Activated CD4-positive, alpha-beta memory T cell treated with anti-CD3 and anti-CD28 coated beads for 36 hours (primary cell): ENCODE measurements around the gene DCUN1D3. TPM values are rescaled to one million over a fixed set of nuclear protein-coding genes. Genes with fewer than 3 reads are reported as not detected.
"Not testable (repeated sequence)": the region's sequence is repeated elsewhere in the genome, so short reads cannot be mapped to it uniquely, and the experiment has no call there.

Experiments used
- CTCF ChIA-PET: fragments of 350-600 bp; sonication (Branson Sonifier 250); formaldehyde crosslinking; loops from one replicate; lab custom pipeline; 2021; ENCODE audit warnings: antibody characterized with exemption, inconsistent platforms; lab: Charles Lee
- POLR2A ChIA-PET: fragments of 350-600 bp; sonication (Branson Sonifier 250); formaldehyde crosslinking; loops from one replicate; lab custom pipeline; 2021; ENCODE audit warnings: antibody characterized with exemption; lab: Charles Lee
- DNase-seq: peaks from one replicate; pipeline ENCODE4 v3.0.0-alpha.2; 2020
- H3K27ac Mint-ChIP-seq: one replicate; pipeline ENCODE4 v1.8.0; 2021; ENCODE audit warnings: mixed read lengths
- H3K27me3 Mint-ChIP-seq: one replicate; pipeline ENCODE4 v1.8.0; 2021; ENCODE audit warnings: mixed read lengths
- H3K36me3 Mint-ChIP-seq: one replicate; pipeline ENCODE4 v1.8.0; 2021; ENCODE audit warnings: mixed read lengths
- H3K4me1 Mint-ChIP-seq: one replicate; pipeline ENCODE4 v1.8.0; 2021; ENCODE audit warnings: low read depth, mixed read lengths
- H3K4me3 Mint-ChIP-seq: one replicate; pipeline ENCODE4 v1.8.0; 2021; ENCODE audit warnings: mild to moderate bottlenecking, mixed read lengths
- H3K9me3 Mint-ChIP-seq: one replicate; pipeline ENCODE4 v1.8.0; 2021; ENCODE audit warnings: mixed read lengths
- intact Hi-C: fragments of 100-400 bp; cut with micrococcal nuclease; formaldehyde crosslinking; loops from one replicate; pipeline ENCODE4 v1.15.1; 2023
- total RNA-seq, 2 experiments: library from RNA; stranded (reverse); gene quantifications; one replicate each; pipeline ENCODE4 v1.2.3, GENCODE V29; 2021

The DCUN1D3 gene
- total RNA-seq, 2 experiments from 2014 or later = 5.9 TPM

DNA sequence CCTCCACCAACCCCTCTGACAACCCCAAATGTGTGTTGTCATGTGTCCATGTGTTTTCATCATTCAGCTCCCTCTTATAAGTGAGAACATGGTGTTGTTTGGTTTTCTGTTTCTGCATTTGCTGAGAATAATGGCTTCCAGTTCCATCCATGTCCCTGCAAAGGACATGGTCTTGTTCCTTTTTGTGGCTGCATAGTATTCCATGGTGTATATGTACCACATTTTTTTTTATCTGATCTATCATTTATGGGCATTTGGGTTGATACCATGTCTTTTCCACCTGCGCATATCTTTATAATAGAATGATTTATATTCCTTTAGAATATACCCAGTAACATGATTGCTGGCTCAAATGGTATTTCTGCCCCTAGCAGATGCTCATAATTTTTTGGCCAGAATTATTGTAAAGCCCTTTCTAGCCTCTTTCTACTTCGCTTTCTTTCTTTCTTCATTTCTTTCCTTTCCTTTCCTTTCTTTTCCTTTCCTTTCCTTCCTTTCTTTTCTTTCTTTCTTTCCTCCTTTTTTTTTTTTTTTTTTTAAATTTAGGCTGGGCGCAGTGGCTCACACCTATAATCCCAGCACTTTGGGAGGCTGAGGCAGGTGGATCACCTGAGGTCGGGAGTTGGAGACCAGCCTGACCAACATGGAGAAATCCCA is 81.1 kb downstream of the DCUN1D3 start:
- peaks cover 40% of the 10 kb centered on the region for H3K36me3 Mint-ChIP-seq
- intact Hi-C loops = no loop called here
- H3K4me1 Mint-ChIP-seq = peaks cover 11% of the 10 kb centered on the region
- H3K27me3 Mint-ChIP-seq = no peaks in the 10 kb centered on the region
- POLR2A ChIA-PET = no interaction called here
- CTCF ChIA-PET = no interaction called here
- H3K4me3 Mint-ChIP-seq = no peak overlapping the region
- DNase-seq = no peak
- H3K9me3 Mint-ChIP-seq = no peaks in the 10 kb centered on the region
- no peak overlapping the region for H3K27ac Mint-ChIP-seq

DNA sequence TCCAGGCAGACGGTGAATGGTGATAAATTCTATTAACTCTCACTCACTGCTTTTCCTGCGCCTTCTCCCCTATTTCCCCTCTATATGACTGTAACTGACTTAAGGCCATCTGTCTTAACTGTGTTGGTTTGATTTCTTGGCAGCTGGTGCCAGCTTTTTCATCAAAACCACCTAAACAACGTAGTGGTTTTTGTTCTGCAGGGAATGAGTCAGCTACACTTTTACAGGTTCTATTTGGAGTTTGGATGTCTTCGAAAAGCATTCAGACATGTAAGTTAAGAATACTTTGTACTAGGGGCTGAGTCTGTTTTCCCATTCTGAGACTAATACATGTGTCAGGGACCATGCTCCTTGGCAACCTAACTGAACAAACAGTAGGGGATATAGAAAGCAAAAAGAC is 85.4 kb downstream of the DCUN1D3 start:
- ChIA-PET POLR2A (interaction anchor here (0.6 kb wide), 1 partner anchor 145 kb away, joined by 4 read pairs; no protein-coding TSS in a partner anchor), CTCF (interaction anchor here (1.0 kb wide), 1 partner anchor 36 kb away, joined by 3 read pairs; no protein-coding TSS in a partner anchor)
- Mint-ChIP-seq H3K4me3 (no peak overlapping the region), H3K4me1 (peaks cover 6% of the 10 kb centered on the region), H3K27ac (no peak overlapping the region), H3K27me3 (no peaks in the 10 kb centered on the region), H3K36me3 (peaks cover 19% of the 10 kb centered on the region), H3K9me3 (no peaks in the 10 kb centered on the region)
- no peak for DNase-seq
- intact Hi-C loops = no loop called here

DNA sequence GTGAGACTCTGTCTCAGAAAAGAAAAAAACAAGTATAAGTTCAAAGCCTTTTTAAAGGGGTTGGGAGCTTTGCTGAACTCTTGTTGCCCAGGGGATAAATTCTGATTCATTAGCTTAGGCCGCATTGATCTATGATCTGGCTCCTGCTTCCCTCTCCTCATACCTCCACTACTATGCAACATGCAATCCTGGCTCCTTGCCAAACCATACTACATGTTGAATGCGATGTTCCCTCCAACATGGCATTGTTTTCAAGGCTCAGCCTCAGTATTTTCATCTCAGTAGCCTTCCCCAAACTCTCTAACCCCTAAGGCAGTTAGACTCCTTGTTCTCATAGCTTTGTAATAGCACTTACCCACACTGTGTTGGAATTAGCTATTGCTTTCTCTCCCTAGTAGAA is 87.6 kb downstream of the DCUN1D3 start:
- ChIA-PET CTCF (interaction anchor here (1.1 kb wide), 1 partner anchor 38 kb away, joined by 3 read pairs; no protein-coding TSS in a partner anchor), POLR2A (no interaction called here)
- Mint-ChIP-seq H3K4me3 (no peak overlapping the region), H3K9me3 (no peaks in the 10 kb centered on the region), H3K4me1 (peaks cover 9% of the 10 kb centered on the region), H3K36me3 (peaks cover 27% of the 10 kb centered on the region), H3K27me3 (no peaks in the 10 kb centered on the region), H3K27ac (no peak overlapping the region)
- no peak for DNase-seq
- intact Hi-C loops = no loop called here

DNA sequence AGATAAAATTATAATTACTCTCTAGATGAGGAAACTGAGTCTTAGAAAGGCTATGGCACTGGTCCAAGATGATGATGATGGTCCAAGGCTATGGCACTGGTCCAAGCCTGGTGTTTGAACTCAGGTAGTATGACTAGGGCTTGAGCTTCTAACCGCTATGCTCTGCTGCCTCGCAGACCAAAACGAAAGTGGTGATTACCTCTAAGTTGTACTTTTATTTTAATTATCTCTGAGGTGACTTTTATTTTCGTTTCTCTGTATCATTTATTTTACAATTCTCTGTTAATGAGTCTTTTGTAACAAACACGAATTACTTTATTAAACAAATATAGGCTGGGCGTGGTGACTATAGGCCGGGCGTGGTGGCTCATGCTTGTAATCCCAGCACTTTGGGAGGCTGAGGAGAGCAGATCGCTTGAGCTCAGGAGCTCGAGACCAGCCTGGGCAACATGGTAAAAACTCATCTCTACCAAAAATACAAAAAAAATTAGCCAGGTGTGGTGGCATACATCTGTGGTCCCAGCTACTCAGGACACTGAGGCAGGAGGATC is 88.2 kb downstream of the DCUN1D3 start:
- CTCF ChIA-PET = interaction anchor here (0.9 to 1.1 kb wide), 3 partner anchors 14 to 38 kb away, joined by 3 read pairs; no protein-coding TSS in a partner anchor
- DNase-seq = no peak
- Mint-ChIP-seq H3K4me3 (no peak overlapping the region), H3K9me3 (no peaks in the 10 kb centered on the region), H3K27me3 (no peaks in the 10 kb centered on the region), H3K27ac (no peak overlapping the region), H3K4me1 (peaks cover 9% of the 10 kb centered on the region), H3K36me3 (peaks cover 27% of the 10 kb centered on the region)
- POLR2A ChIA-PET = no interaction called here
- intact Hi-C loops = no loop called here

DNA sequence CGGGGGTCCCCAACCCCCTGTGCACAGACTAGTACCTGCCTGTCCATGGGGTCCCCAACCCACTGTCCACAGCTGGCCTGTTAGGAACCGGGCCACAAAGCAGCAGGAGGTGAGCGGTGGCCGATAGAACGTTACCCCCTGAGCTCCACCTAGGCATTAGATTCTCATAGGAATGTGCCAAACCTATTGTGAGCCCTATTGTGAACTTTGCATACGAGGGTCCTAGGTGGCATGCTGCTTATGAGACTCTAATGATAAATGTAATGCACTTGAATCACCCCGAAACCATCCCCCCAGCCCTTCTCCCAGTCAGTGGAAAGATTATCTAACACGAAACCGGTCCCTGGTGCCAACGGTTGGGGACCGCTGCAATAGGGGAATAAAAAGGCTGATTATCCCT is 92.3 kb downstream of the DCUN1D3 start:
- intact Hi-C loops = loop anchor here (2.0 to 10.0 kb wide), 4 partner anchors 39 to 97 kb away; partner anchors contain the start of genes DCUN1D3, LYRM1 and THUMPD1
- ChIA-PET CTCF (no interaction called here), POLR2A (no interaction called here)
- Mint-ChIP-seq H3K27me3 (no peaks in the 10 kb centered on the region), H3K9me3 (no peaks in the 10 kb centered on the region), H3K4me1 (peaks cover 8% of the 10 kb centered on the region), H3K36me3 (peaks cover 8% of the 10 kb centered on the region), H3K27ac (peak overlapping the region; percentile 94), H3K4me3 (peak overlapping the region; percentile 96)
- DNase-seq = no peak

DNA sequence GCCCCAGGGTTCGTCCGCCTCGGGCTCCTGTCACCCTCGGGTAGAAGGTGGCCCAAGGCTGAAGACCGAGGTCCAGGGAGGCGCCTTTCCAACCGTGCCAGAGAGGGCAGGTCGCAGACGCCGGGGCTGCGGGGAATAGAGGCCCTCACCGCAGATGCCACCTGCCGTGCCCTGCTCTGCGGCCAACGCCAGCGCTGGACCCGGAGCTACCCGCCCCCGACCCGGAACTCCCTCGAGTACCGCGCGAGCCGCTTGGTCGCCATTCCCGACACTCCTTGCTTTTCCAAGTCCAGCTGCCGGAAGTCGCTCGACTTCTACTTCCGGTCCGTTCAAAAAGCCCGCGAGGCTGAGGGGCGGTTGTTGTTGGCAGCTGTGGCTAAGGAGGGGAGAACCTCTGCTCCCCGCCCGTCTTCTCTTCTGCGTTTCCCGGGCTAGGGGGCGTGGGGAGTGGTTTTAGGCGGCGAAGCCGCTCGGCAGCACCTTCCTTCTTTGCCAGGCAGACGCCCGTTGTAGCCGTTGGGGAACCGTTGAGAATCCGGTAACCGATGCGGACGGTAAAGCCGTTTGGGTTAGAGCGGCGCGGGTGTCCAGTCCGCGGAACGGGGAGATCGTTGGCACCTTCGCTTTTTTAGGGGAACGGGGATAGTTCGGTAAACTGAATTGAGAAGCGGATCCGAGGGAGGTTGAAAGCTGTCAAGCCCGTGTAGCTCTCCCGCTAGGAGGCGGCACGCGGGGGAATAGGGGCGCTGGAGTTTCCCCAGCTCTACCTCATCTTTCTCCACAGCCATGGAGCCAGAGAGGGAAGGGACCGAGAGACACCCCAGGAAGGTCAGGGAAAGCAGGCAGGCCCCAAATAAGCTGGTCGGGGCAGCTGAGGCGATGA is 93.7 kb downstream of the DCUN1D3 start, which contains the start of the genes ERI2 and REXO5:
TSS of gene ERI2 (minus strand) at position 305 of the 883 bp plus-strand sequence. CDS start at position 263, 42 bp downstream.
TSS of gene REXO5 (plus strand) at position 360 of the 883 bp plus-strand sequence. CDS start at position 787, 427 bp downstream.
- peaks cover 8% of the 10 kb centered on the region for H3K36me3 Mint-ChIP-seq
- H3K27ac Mint-ChIP-seq = peak within 1 kb of the TSS; percentile 94
- no peaks in the 10 kb centered on the region for H3K9me3 Mint-ChIP-seq
- peak; percentile 87 for DNase-seq
- peak within 1 kb of the TSS; percentile 96 for H3K4me3 Mint-ChIP-seq
- CTCF ChIA-PET = interaction anchor here (0.6 to 1.5 kb wide), 11 partner anchors 16 to 494 kb away, joined by 3 to 6 read pairs (median 4); no protein-coding TSS in a partner anchor
- POLR2A ChIA-PET = interaction anchor here (1.1 to 1.2 kb wide), 3 partner anchors 43 to 94 kb away, joined by 3 to 4 read pairs (median 3); partner anchors contain the start of genes ACSM3, DCUN1D3, LYRM1 and THUMPD1
- peaks cover 8% of the 10 kb centered on the region for H3K4me1 Mint-ChIP-seq
- no peaks in the 10 kb centered on the region for H3K27me3 Mint-ChIP-seq
- intact Hi-C loops = loop anchor here (1.0 to 10.0 kb wide), 5 partner anchors 41 to 98 kb away; partner anchors contain the start of genes DCUN1D3, LYRM1 and THUMPD1

DNA sequence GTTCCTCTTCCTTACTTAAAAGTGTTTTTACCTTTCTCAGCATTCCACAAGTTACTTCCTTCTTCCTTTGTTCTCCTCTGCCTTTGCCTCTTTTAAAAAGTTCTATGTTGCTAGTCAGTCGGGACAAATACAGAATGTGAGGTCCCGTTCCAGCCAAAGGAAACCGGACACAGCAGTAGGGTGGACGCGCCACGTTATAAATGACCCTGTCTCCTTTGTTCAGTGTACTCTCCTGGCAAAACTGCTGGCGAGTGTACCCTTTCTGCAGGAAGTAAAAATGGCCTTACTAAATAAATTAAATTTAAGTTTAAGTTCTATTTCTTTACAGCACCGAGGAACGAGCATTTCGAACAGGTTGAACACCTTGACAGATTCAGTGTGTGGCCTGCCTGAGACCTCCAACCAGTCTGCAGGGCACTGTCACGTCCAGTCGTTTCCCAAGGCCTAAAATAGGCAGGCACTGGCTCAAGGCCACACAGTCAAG is 94.4 kb downstream of the DCUN1D3 start:
- H3K27me3 Mint-ChIP-seq, DNase-seq, H3K4me1 Mint-ChIP-seq, H3K9me3 Mint-ChIP-seq: not testable (repeated sequence)
- intact Hi-C loops = loop anchor here (1.0 to 10.0 kb wide), 5 partner anchors 42 to 99 kb away; partner anchors contain the start of genes DCUN1D3, LYRM1 and THUMPD1
- ChIA-PET POLR2A (interaction anchor here (1.1 kb wide), 2 partner anchors 42 to 64 kb away, joined by 3 read pairs; partner anchors contain the start of genes ACSM3 and THUMPD1), CTCF (interaction anchor here (0.7 to 1.5 kb wide), 5 partner anchors 15 to 279 kb away, joined by 3 to 5 read pairs (median 4); no protein-coding TSS in a partner anchor)
- Mint-ChIP-seq H3K36me3 (peaks cover 11% of the 10 kb centered on the region), H3K4me3 (peak overlapping the region; percentile 96), H3K27ac (peak overlapping the region; percentile 94)

Other genes starting within 250 kb of the DCUN1D3 start
- gene ACSM1, start 202.7 kb downstream of the DCUN1D3 start, total RNA-seq = not detected
- gene THUMPD1, start 158.5 kb downstream of the DCUN1D3 start, total RNA-seq = 10 to 100 TPM; 42.7 to 43.1 TPM
- gene ACSM3, start 136.3 kb downstream of the DCUN1D3 start, total RNA-seq = 10 to 100 TPM; 13.8 to 17.4 TPM
- 10 to 100 TPM; 19.8 to 25.0 TPM for gene ERI2, start 93.9 kb downstream of the DCUN1D3 start, total RNA-seq
- 10 to 100 TPM; 24.3 to 25.7 TPM for gene REXO5, start 93.8 kb downstream of the DCUN1D3 start, total RNA-seq
- 10 to 100 TPM; 26.5 to 28.0 TPM for gene LYRM1, start 413 bp upstream of the DCUN1D3 start, total RNA-seq